GM12801 (cell line): ENCODE data around the gene EFNA3.

Experiments used
- TF ChIP-seq, protein P1 (sequence below): IDR thresholded peaks from one replicate; pipeline ENCODE4 v1.5.1; 2011; ENCODE audit warnings: control low read depth; ENCODE audit not compliant: insufficient read length; ENCODE audit errors: extremely low read depth

The EFNA3 gene, protein sequence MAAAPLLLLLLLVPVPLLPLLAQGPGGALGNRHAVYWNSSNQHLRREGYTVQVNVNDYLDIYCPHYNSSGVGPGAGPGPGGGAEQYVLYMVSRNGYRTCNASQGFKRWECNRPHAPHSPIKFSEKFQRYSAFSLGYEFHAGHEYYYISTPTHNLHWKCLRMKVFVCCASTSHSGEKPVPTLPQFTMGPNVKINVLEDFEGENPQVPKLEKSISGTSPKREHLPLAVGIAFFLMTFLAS

DNA sequence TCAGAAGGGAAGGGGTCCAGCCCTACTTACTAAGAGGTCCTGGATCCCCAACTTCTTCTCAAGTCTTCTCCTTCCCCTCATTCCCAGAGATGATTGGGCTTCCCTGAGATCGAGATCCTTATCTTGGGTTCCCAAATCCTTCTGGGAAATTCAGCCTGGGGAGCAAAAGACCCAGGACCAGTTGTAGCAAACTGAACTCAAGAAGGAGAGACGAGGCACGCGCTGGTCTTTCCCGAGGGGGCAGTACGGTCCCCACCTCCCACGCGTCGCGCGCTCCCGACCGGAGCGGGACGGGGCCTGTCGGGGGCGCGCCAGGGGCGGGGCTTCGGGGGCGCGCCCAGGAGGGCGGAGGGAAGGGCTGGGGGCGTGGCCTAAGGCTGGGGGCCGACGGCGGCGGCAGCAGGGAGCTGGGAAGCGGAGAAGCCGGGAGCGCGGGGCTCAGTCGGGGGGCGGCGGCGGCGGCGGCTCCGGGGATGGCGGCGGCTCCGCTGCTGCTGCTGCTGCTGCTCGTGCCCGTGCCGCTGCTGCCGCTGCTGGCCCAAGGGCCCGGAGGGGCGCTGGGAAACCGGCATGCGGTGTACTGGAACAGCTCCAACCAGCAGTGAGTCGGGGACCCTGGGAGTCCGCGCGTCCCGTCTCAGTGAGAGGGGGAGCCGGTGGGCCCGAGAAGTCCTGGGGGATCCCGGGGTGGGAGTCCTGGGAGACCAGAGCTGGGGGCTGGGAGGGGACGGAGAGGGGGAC, at the start of gene EFNA3:
EFNA3 (plus strand) TSS at position 369 of the 741 bp plus-strand sequence; CDS start at position 474, 105 bp downstream.
- TF ChIP-seq, protein P1, sequence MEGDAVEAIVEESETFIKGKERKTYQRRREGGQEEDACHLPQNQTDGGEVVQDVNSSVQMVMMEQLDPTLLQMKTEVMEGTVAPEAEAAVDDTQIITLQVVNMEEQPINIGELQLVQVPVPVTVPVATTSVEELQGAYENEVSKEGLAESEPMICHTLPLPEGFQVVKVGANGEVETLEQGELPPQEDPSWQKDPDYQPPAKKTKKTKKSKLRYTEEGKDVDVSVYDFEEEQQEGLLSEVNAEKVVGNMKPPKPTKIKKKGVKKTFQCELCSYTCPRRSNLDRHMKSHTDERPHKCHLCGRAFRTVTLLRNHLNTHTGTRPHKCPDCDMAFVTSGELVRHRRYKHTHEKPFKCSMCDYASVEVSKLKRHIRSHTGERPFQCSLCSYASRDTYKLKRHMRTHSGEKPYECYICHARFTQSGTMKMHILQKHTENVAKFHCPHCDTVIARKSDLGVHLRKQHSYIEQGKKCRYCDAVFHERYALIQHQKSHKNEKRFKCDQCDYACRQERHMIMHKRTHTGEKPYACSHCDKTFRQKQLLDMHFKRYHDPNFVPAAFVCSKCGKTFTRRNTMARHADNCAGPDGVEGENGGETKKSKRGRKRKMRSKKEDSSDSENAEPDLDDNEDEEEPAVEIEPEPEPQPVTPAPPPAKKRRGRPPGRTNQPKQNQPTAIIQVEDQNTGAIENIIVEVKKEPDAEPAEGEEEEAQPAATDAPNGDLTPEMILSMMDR = no peak

DNA sequence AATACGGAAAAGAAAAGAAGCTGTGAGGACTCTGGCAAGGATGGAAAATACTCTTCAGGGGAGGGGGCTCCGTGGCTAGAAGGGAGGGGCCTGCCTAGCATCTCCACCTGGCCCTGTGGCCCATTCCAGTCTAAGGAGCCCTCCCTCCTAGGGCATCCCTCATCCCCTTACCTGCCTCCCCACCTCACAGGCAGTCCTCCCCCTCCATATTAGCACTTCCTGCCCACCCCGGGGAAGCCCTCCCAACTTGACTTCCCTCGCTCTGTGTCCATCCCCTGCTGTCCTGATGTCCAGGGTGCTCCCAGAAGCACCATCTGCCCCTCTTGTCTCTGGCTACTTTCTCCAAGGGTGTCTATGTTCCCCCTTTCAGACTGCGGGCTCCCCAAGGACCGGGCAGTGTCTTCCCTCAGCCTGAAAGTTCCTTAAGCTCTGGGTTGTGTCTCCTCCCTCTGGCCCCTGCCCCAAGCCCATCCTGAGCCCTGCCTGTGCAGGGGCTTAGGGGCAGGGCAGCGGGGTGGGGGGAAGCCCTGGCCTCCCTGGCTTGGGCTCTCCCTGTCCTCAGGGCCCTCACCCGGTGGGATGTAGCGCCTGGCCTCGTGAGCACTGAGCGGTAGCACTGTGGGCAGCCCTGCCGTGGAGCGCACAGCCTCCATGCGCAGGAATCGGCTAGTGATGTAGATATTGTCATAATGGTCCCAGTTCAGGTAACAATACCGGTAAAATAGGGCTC, 49.0 kb upstream of the EFNA3 start:
- TF ChIP-seq, protein P1 = no peak

DNA sequence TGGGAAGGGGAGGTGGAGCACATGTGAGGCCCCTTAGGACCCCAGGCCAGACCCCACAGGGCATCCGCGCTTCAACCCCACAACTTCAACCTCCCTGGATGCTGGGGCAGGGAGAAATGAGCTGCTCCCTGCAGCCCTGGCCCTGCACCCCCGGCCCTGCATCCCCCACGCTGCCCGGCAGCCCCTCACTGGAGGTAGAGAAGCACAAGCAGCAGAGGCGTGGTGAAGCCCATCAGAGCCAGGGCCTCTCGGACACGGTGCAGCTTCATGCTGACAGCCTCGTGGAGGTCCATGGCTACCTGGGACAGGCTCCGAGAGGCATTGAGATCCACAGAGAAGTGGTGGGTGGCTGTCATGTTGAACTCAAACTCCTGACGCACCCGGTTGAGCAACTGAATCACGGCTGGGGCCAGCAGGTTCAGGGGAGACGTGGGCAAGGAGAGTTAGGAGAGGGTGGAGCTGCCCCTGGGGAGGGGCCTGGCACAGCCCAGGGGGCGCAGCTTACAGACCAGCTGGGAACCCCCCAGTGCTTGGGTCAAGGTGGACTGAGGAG, 48.3 kb upstream of the EFNA3 start:
- TF ChIP-seq, protein P1 = no peak

DNA sequence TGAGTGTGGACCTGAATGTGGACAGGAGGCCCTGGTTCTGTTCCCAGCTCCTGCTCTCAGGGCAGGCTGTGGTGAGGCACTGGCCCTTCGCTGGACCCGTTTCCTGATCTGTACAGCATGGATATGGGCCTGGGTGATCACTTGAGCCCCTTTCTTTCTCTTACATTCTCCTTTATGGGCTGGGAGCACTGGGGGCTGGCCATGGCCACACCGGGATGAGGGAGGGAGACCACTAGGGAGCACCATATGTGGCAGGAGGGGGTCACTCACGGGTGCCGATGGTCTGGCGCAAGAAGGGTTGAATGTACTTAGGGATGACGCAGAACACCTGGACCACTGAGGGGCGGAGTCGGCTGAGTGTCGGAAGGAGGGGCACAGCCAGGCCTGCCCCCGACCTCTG, 47.7 kb upstream of the EFNA3 start:
- TF ChIP-seq, protein P1 = no peak

DNA sequence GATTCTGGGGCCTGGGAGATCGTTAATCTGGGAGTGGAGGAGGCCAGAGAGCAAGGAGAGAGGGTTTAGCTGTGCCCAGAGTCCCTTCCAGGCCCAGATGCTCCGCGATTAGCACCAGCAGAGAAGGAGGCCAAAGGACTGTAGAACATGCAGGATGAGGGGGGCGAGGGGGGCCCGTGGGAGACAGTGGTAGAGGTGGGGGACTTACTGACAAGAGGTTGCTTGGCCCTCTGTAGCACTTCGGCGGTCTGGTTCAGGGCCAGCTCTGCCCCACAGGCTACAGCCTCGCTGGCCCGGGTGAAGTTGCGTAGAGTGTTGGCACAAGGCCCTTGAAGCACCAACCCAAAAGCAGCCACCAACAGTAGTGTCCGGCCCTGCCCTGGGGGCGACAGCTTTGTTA, 45.8 kb upstream of the EFNA3 start:
- TF ChIP-seq, protein P1 = no peak

DNA sequence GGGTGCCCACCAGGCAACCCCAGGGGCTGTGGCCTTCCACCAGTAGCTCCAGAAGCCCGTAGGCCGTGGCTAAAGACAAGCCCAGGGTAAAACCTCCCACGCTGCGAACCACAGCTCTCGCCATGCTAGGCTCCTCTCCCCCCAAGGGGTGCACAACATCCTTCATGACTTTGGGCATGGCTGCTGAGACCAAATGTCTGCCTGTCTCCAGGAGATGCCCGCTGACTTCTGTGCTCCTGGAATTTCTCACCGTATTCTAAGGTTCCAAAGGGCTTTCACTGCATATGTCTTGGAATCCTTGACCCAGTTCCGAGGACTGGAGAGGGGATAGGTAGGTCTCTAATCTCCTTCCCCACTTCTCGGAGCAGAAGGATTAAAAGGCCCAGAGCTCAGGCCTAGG, 45.1 kb upstream of the EFNA3 start, which contains the start of the genes DCST1 and DCST2:
DCST1 (plus strand) TSS at position 301 of the 400 bp plus-strand sequence. CDS start 213 bp downstream, outside the sequence.
DCST2 (minus strand) TSS at position 258 of the 400 bp plus-strand sequence; CDS start at position 178, 80 bp downstream.
- TF ChIP-seq, protein P1 = no peak
